HEK293 (cell line): ENCODE measurements around the gene TAF15.
A peak's percentile ranks its signal among the peaks of the same experiment; 100 is the strongest.

Source experiments
- CTCF ChIA-PET: fragments of 350-600 bp; formaldehyde crosslinking; extraction: SDS; loops from one replicate; lab custom pipeline; 2021; ENCODE audit warnings: antibody characterized with exemption; lab: Yijun Ruan, JAX
- POLR2A ChIA-PET: fragments of 300-600 bp; formaldehyde crosslinking; extraction: SDS; loops from one replicate; lab custom pipeline; 2020; ENCODE audit warnings: antibody characterized with exemption, inconsistent platforms; lab: Yijun Ruan, JAX
- H3K27ac ChIP-seq: fragments of 200-500 bp; sonication (Bioruptor generic); 2 replicates; pipeline ENCODE4 v1.5.1; 2014; ENCODE audit warnings: low read depth, low read length, control low read depth, inconsistent platforms; ENCODE audit errors: extremely low read depth
- H3K36me3 ChIP-seq, 2 experiments: fragments of 200-500 bp in 1 of 2; sonication (Bioruptor generic) in 1 of 2; 1 replicate in 1 of 2; 2 replicates in 1 of 2; pipeline ENCODE4 v1.5.1; 2014 to 2017; ENCODE audit warnings: inconsistent platforms in 2 of 2, low read length in 2 of 2; ENCODE audit not compliant: control insufficient read depth in 2 of 2, insufficient read depth in 1 of 2
- H3K4me1 ChIP-seq: fragments of 200-500 bp; sonication (Bioruptor generic); 2 replicates; pipeline ENCODE4 v1.5.1; 2014; ENCODE audit warnings: mild to moderate bottlenecking, low read length, inconsistent platforms; ENCODE audit not compliant: control insufficient read depth, insufficient read depth
- H3K4me3 ChIP-seq: 2 replicates; pipeline ENCODE4 v1.5.1; 2011; ENCODE audit warnings: low read depth, mild to moderate bottlenecking, control low read depth, low read length, moderate library complexity
- H3K9me3 ChIP-seq: fragments of 200-500 bp; sonication (Bioruptor generic); 2 replicates; pipeline ENCODE4 v1.5.1; 2014; ENCODE audit warnings: low read depth, low read length, inconsistent platforms; ENCODE audit not compliant: control insufficient read depth, insufficient read depth
- GFI1B ChIP-seq: fragments of 450-650 bp; formaldehyde crosslinking; IDR thresholded peaks from 2 replicates; pipeline ENCODE4 v1.5.1; 2016; ENCODE audit warnings: missing biosample characterization, missing genetic modification characterization
- PRDM10 ChIP-seq: fragments of 450-650 bp; formaldehyde crosslinking; IDR thresholded peaks from 2 replicates; pipeline ENCODE4 v1.5.1; 2016; ENCODE audit warnings: missing biosample characterization, missing genetic modification characterization
- SCRT1 ChIP-seq: fragments of 450-650 bp; formaldehyde crosslinking; IDR thresholded peaks from 2 replicates; pipeline ENCODE4 v1.5.1; 2016; ENCODE audit warnings: missing biosample characterization, missing genetic modification characterization, borderline replicate concordance
- SCRT2 ChIP-seq: fragments of 450-650 bp; formaldehyde crosslinking; IDR thresholded peaks from 2 replicates; pipeline ENCODE4 v1.5.1; 2016; ENCODE audit warnings: missing biosample characterization, missing genetic modification characterization
- SETDB1 ChIP-seq: IDR thresholded peaks from one replicate; pipeline ENCODE4 v1.6.1; 2017; ENCODE audit warnings: mild to moderate bottlenecking, low read length, moderate library complexity, mixed read lengths; ENCODE audit not compliant: insufficient read length
- TSHZ1 ChIP-seq: fragments of 450-650 bp; formaldehyde crosslinking; IDR thresholded peaks from 2 replicates; pipeline ENCODE4 v1.5.1; 2016; ENCODE audit warnings: missing biosample characterization, missing genetic modification characterization, borderline replicate concordance
- ZBTB11 ChIP-seq: fragments of 450-650 bp; formaldehyde crosslinking; conservative IDR thresholded peaks from 2 replicates; pipeline ENCODE4 v1.5.1; 2016; ENCODE audit warnings: low read depth, missing biosample characterization, missing genetic modification characterization
- ZFP3 ChIP-seq: fragments of 450-650 bp; formaldehyde crosslinking; IDR thresholded peaks from 2 replicates; pipeline ENCODE4 v1.5.1; 2016; ENCODE audit warnings: low read depth, missing biosample characterization, missing genetic modification characterization
- ZIC2 ChIP-seq: fragments of 450-650 bp; formaldehyde crosslinking; IDR thresholded peaks from 2 replicates; pipeline ENCODE4 v1.5.1; 2016; ENCODE audit warnings: missing biosample characterization, missing genetic modification characterization
- ZNF416 ChIP-seq: fragments of 450-650 bp; formaldehyde crosslinking; IDR thresholded peaks from 2 replicates; pipeline ENCODE4 v1.5.1; 2016; ENCODE audit warnings: missing biosample characterization, missing genetic modification characterization
- ZNF529 ChIP-seq: fragments of 450-650 bp; formaldehyde crosslinking; IDR thresholded peaks from 2 replicates; pipeline ENCODE4 v1.5.1; 2017; ENCODE audit warnings: missing genetic modification characterization, missing biosample characterization; ENCODE audit not compliant: insufficient replicate concordance
- ZNF785 ChIP-seq: fragments of 450-650 bp; formaldehyde crosslinking; IDR thresholded peaks from 2 replicates; pipeline ENCODE4 v1.5.1; 2016; ENCODE audit warnings: missing biosample characterization, missing genetic modification characterization

The TAF15 gene

GRCh38 chr17:35808240-35808961 lies 883 bp upstream of the TAF15 start (continued):
- TF ChIP-seq ZIC2 (0 out of 2 replicates have a peak, but pooled peaks have one; percentile 3), TSHZ1 (tag by site-specific recombination) (no peak), SETDB1 (peak; percentile 15), ZNF416 (tag by site-specific recombination) (no peak)

GRCh38 chr17:35809855-35810461 lies 674 bp downstream of the TAF15 start:
- peaks cover 15% of the 10 kb centered on the region for H3K4me1 ChIP-seq
- ChIA-PET CTCF (interaction anchor here (0.7 to 5.8 kb wide), 7 partner anchors 9 to 63 kb away, joined by 3 to 118 read pairs (median 4); no protein-coding TSS in a partner anchor), POLR2A (interaction anchor here (0.7 to 3.2 kb wide), 17 partner anchors 9 to 437 kb away, joined by 3 to 85 read pairs (median 8); partner anchors contain the start of genes MMP28, RDM1 and SLFN11)
- no peaks in the 10 kb centered on the region for H3K9me3 ChIP-seq
- peak overlapping the region; percentile 98 for H3K4me3 ChIP-seq
- H3K36me3 ChIP-seq: peaks cover 27% of the 10 kb centered on the region in 2 experiments
- TF ChIP-seq SCRT1 (tag by site-specific recombination) (0 out of 2 replicates have a peak, but pooled peaks have one; percentile 31), ZNF529 (tag by site-specific recombination) (no peak), ZFP3 (no peak), ZNF785 (tag by site-specific recombination) (no peak), GFI1B (tag by site-specific recombination) (0 out of 2 replicates have a peak, but pooled peaks have one; percentile 1), ZBTB11 (tag by site-specific recombination) (0 out of 2 replicates have a peak, but pooled peaks have one; percentile 6), SCRT2 (tag by site-specific recombination) (peak; percentile 97), PRDM10 (tag by site-specific recombination) (peak; percentile 68)
- H3K27ac ChIP-seq: peak overlapping the region; percentile 96
